Calu3 (cell line): ENCODE results near the gene TFDP2. TPM values are rescaled to one million over a fixed set of nuclear protein-coding genes. Genes with fewer than 3 reads are reported as not detected.
A peak's percentile ranks its signal among the peaks of the same experiment; 100 is the strongest.
"Not testable (repeated sequence)": the region's sequence is repeated elsewhere in the genome, so short reads cannot be mapped to it uniquely, and the experiment has no call there.

Experiments used
- BruUV-seq: library from RNA; stranded (reverse); fragments of 400-500 nt; replicated peaks from 2 replicates; lab custom pipeline; 2021; lab: Mats Ljungman, UMichigan
- CTCF ChIA-PET: fragments of 300-600 bp; sonication (Branson Sonifier 250); formaldehyde crosslinking; loops from one replicate; lab custom pipeline; 2022; ENCODE audit warnings: antibody characterized with exemption; lab: Charles Lee
- DNase-seq: peaks from one replicate; pipeline ENCODE4 v3.0.0; 2022
- H3K27ac Mint-ChIP-seq: one replicate; pipeline ENCODE4 v1.8.0; 2022; ENCODE audit warnings: mixed read lengths; ENCODE audit not compliant: unreplicated experiment
- H3K27me3 Mint-ChIP-seq: one replicate; pipeline ENCODE4 v1.8.0; 2022; ENCODE audit warnings: mixed read lengths; ENCODE audit not compliant: unreplicated experiment
- H3K36me3 Mint-ChIP-seq: one replicate; pipeline ENCODE4 v1.8.0; 2022; ENCODE audit warnings: mild to moderate bottlenecking, moderate library complexity, mixed read lengths; ENCODE audit not compliant: insufficient read depth, unreplicated experiment
- H3K4me1 Mint-ChIP-seq: one replicate; pipeline ENCODE4 v1.8.0; 2022; ENCODE audit warnings: mild to moderate bottlenecking, low read depth, mixed read lengths; ENCODE audit not compliant: unreplicated experiment
- H3K4me3 Mint-ChIP-seq: one replicate; pipeline ENCODE4 v1.8.0; 2022; ENCODE audit warnings: mild to moderate bottlenecking, low read depth, moderate library complexity, mixed read lengths; ENCODE audit not compliant: unreplicated experiment
- H3K9me3 Mint-ChIP-seq: one replicate; pipeline ENCODE4 v1.8.0; 2022; ENCODE audit warnings: low read depth, mixed read lengths; ENCODE audit not compliant: unreplicated experiment
- CTCF ChIP-seq: fragments of 200-600 bp; IDR thresholded peaks from one replicate; pipeline ENCODE4 v1.8.0; 2022; ENCODE audit warnings: antibody characterized with exemption; ENCODE audit not compliant: unreplicated experiment
- intact Hi-C: fragments of 100-400 bp; cut with micrococcal nuclease; formaldehyde crosslinking; loops from one replicate; pipeline ENCODE4 v1.10.0; 2022; ENCODE audit not compliant: unreplicated experiment
- total RNA-seq: library from RNA; stranded (reverse); gene quantifications from 2 replicates; pipeline ENCODE4 v1.2.3, GENCODE V29; 2022

The TFDP2 gene
- total RNA-seq, 1 experiment from 2014 or later = 54.8 TPM

- DNase-seq = no peak
- Mint-ChIP-seq H3K27ac (no peak overlapping the region), H3K4me3 (no peak overlapping the region), H3K27me3 (no peaks in the 10 kb centered on the region), H3K36me3 (no peaks in the 10 kb centered on the region), H3K4me1 (peaks cover 13% of the 10 kb centered on the region), H3K9me3 (no peaks in the 10 kb centered on the region)
- intact Hi-C loops = no loop called here
- TF ChIP-seq CTCF = no peak
- CTCF ChIA-PET = no interaction called here
- no TSS peak for BruUV-seq
Observed at GRCh38 chr3:142095841-142096240, 53.5 kb downstream of the TFDP2 start.

- H3K27me3 Mint-ChIP-seq, H3K36me3 Mint-ChIP-seq, H3K27ac Mint-ChIP-seq, BruUV-seq, DNase-seq, intact Hi-C loops, H3K4me3 Mint-ChIP-seq, H3K9me3 Mint-ChIP-seq: not testable (repeated sequence)
- CTCF ChIA-PET = interaction anchor here (0.6 to 1.7 kb wide), 9 partner anchors 12 to 753 kb away, joined by 3 to 8 read pairs (median 3); no protein-coding TSS in a partner anchor
- H3K4me1 Mint-ChIP-seq = peaks cover 30% of the 10 kb centered on the region
Observed at GRCh38 chr3:142088925-142089324, 60.4 kb downstream of the TFDP2 start.

- CTCF ChIA-PET = interaction anchor here (0.6 to 1.7 kb wide), 7 partner anchors 16 to 753 kb away, joined by 3 to 8 read pairs (median 4); no protein-coding TSS in a partner anchor
- peak; percentile 23 for DNase-seq
- Mint-ChIP-seq H3K27ac (no peak overlapping the region), H3K9me3 (peaks cover 3% of the 10 kb centered on the region), H3K4me1 (peaks cover 30% of the 10 kb centered on the region), H3K27me3 (no peaks in the 10 kb centered on the region), H3K36me3 (no peaks in the 10 kb centered on the region), H3K4me3 (no peak overlapping the region)
- TF ChIP-seq CTCF = no peak
- no TSS peak for BruUV-seq
- intact Hi-C loops = no loop called here
Observed at GRCh38 chr3:142088522-142088921, 60.8 kb downstream of the TFDP2 start.

GRCh38 chr3:142087676-142088075, 61.7 kb downstream of the TFDP2 start:
- CTCF ChIA-PET = interaction anchor here (1.7 kb wide), 1 partner anchor 15 kb away, joined by 3 read pairs; no protein-coding TSS in a partner anchor
- H3K27ac Mint-ChIP-seq = peak overlapping the region; percentile 28
- H3K4me3 Mint-ChIP-seq = no peak overlapping the region
- DNase-seq = no peak
- no TSS peak for BruUV-seq
- no peak for TF ChIP-seq CTCF
- H3K36me3 Mint-ChIP-seq = no peaks in the 10 kb centered on the region
- H3K4me1 Mint-ChIP-seq = peaks cover 30% of the 10 kb centered on the region
- intact Hi-C loops = no loop called here
- H3K27me3 Mint-ChIP-seq = no peaks in the 10 kb centered on the region
- H3K9me3 Mint-ChIP-seq = peaks cover 3% of the 10 kb centered on the region

GRCh38 chr3:142086581-142087090, 62.7 kb downstream of the TFDP2 start:
- Mint-ChIP-seq H3K36me3 (no peaks in the 10 kb centered on the region), H3K9me3 (peaks cover 3% of the 10 kb centered on the region), H3K4me3 (no peak overlapping the region), H3K27ac (no peak overlapping the region), H3K4me1 (peaks cover 30% of the 10 kb centered on the region), H3K27me3 (no peaks in the 10 kb centered on the region)
- DNase-seq = no peak
- CTCF ChIA-PET = interaction anchor here (0.5 kb wide), 1 partner anchor 123 kb away, joined by 4 read pairs; no protein-coding TSS in a partner anchor
- intact Hi-C loops = no loop called here
- BruUV-seq = no TSS peak
- TF ChIP-seq CTCF = no peak
